Stimulated activated CD4-positive, alpha-beta T cell treated with anti-CD3 and anti-CD28 coated beads, Interleukin-4, amount 100 ng/mL, for 1 hour (primary cell): Measurements from ENCODE around the gene HSPA1L.
"Not testable (repeated sequence)": the region's sequence is repeated elsewhere in the genome, so short reads cannot be mapped to it uniquely, and the experiment has no call there.

Experiments
- DNase-seq: peaks from one replicate; pipeline ENCODE4 v3.0.0-alpha.2; 2020

Gene HSPA1L

GRCh38 chr6:31811645-31812044, 3.4 kb downstream of the HSPA1L start:
- no peak for DNase-seq

GRCh38 chr6:31808599-31808998, 6.5 kb downstream of the HSPA1L start:
- DNase-seq, result not testable (repeated sequence)

GRCh38 chr6:31806470-31807272, 8.4 kb downstream of the HSPA1L start, which contains the start of gene LSM2:
Gene LSM2, minus strand, starts transcription at chr6:31806966. Its CDS starts 209 bp downstream, at chr6:31806757.
- peak; percentile 97 for DNase-seq

DNA sequence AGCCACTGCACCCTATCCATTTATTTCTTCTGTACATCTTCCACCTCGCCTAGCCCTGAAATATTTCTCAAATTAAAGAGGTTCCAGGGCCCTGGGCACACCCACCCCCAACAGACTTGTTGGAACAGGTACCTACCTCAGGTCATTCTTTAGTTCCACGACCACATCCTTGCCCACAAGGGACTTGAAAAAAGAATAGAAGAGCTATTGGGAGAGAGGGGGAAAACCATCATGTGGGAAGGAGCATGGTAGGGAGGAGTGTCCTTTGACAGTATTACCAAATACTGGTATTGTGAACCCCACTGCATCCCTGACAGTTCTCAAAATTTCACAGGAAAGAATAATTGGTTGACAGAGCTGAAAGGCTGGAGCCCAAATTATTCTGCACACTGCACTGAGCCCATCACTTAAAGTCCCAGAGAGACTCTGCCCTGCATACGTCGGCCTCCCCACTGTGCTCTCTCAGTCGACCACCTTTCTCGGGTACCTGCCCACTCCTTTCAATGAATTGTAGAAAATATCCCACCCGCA, 9.1 kb downstream of the HSPA1L start:
- DNase-seq, result no peak

GRCh38 chr6:31801031-31801927, 13.8 kb downstream of the HSPA1L start:
- DNase-seq, result not testable (repeated sequence)

GRCh38 chr6:31799781-31800180, 15.3 kb downstream of the HSPA1L start:
- DNase-seq, result no peak

- DNase-seq, result no peak
These were observed 17.5 kb downstream of the HSPA1L start for GRCh38 chr6:31797588-31797987.

DNA sequence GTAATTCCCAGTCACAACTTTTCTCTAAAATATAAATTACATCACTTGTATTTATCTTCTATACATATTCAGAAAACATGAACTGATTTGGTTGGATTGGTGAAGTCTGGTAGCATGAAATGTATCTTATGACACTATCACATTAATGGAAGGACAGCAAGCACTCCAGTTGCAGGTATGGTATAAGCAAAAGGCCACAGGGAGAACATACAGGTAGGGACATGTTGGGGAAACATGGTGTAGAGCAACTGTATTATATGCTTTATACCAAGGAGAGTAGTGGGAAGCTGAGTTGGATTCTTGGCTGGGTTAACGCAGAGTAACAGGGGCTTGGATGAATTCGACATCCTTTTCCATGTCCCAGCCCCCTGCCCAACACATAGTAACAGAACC, 18.1 kb downstream of the HSPA1L start:
- DNase-seq, result no peak

DNA sequence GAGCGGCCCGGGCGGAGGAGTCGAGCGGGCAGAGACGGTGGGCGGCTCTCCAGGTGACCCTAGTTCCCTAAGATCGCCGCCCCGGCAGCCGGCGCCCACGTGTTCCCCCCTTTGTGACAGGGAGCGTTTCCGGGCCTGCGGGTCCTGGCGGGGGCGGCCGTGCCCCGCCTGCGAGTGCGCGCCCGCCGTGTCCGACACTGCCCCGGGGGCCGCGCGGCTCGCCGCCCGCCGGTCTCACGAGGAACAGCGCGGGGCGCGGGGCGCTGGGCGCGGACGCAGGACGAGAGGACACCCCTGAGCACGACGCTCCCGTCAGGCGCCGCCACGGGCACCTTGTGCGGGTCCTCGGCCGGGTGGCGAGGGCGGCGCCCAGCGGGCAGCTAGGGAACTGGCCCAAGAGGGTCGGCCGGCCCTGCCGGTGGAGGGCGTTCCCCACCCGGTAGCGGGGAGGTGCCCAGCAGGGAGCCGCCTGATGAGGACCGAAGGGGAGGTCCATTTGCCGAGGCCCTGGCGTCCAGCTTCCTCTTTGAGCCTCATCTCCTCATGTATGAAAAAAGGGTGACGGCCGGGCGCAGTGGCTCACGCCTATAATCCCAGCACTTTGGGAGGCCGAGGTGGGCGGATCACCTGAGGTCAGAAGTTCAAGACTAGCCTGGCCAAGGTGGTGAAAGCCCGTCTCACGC, 19.3 kb downstream of the HSPA1L start, which contains the start of gene VARS1:
TSS of gene VARS1 (minus strand) at position 137 of the 683 bp plus-strand sequence. CDS start 535 bp downstream, outside the sequence.
- DNase-seq, result peak; percentile 82

DNA sequence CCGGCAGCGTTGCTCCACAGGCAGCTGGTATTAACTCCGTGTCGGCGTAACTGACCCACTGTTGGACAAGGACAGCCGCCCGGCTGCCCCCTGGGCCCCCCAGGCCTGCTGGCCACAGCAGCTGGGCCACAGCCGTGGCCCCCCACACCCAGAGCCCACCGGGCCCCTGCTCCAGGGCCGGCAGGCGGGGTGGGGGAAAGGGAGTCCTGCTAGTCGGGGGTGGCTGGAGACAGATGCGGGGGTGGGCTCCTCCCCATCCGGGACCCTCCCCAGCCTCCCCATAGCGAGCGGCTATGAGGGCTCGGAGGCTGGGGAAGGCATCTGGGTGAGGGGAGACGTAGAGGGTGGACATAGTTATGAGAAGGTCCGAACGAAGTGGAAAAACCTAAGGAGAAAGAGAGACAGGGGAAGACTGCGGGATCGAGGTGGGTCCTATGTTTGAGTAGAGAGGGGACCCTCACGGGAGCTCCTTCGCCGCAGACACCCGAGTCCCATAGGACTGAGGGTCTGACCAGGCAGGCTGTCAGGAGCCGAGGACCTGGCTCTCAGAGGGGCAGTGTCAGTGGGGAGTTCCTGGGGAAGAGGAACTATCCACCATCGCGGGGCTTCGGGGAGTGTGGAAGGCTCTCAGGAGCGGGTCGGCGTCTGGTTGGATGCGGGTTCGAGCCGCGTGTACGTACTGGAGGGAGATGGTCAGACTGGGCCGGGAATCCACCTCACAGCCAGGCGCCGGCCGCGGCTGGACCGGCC, 20.0 kb downstream of the HSPA1L start:
- peak; percentile 27 for DNase-seq

DNA sequence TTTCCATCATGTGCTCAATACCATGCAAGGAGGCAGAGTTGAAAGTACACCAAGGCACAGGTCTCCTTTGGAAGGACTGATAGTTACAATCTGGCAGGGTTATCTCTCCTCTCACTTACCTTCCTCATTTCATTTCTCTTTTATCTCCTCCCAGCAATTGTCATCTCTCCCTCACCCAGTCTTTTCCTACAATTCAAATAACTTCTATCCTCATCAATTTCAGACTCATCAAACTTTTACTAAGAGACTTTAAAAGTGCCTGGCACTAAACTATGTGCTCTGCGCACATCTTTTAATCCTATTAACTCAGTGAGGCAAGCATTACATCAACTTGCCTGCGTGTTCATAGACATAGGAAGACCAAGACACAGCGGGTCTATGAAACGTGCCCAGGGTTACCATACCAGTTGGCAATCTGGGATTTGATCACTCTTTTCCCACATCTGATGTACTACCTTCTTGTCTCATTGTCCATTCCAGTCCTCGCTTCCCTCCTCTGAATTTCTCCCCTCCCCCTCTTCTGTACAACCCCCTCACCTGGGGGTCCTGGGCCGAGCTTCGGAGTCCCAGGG, 20.7 kb downstream of the HSPA1L start:
- no peak for DNase-seq

GRCh38 chr6:31793927-31794245, 21.2 kb downstream of the HSPA1L start:
- DNase-seq, result not testable (repeated sequence)

- DNase-seq, result no peak
These were observed 22.3 kb downstream of the HSPA1L start for GRCh38 chr6:31792761-31793171.

- no peak for DNase-seq
These were observed 23.1 kb downstream of the HSPA1L start for GRCh38 chr6:31792090-31792374.

DNA sequence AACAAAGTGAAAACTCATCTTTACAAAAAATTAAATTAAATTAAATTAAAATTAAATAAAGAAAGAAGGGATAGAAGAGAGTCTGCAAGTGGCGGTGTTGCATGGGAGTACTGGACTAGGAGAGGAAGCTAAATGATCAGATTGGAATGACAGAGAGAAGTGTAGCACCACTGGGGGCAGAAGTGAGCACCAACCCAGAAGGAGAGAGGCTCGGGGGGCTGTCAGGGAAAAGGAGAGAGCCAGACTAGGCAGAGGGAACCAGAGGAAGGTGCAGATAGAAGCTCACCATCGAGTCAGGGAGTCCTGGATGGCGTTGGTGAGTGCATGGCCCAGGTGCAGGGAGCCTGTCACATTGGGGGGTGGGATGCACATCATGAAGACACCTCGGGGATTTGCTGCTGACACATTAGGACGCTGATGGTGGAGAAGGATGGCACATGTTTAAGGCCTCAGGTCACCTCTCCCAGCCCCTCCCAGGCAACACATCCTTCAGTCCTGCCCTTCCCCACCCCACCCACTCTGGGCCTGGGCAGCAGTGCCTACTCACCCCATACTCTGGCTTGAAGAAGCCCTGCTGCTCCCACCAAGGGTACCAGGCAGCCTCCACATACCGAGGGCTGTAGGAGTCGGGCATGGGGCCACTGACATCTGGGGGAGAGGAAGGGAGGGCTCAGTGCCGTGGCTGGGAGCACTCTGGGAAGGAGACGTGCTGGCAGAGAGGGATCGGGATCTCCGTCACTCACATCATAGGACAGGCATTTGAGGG, 23.6 kb downstream of the HSPA1L start:
- peak; percentile 42 for DNase-seq

DNA sequence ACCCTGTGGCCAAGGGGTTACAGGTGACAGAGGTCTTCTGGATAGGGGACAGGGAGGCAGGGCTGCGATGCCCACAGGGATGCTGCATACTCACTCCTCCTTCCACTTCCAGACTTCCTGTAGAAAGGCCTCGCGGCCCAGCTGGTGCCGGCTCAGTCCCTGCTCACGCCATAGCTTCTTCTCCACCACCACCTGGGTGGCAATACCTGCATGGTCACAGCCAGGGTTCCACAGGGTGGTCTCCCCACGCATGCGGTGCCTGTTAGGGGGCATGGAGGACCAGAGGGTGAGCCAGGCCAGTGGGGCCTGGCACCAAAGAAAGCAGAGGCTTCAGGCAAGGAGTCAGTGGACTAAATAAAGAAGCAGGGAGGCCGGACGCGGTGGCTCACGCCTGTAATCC, 29.6 kb downstream of the HSPA1L start:
- DNase-seq, result no peak

GRCh38 chr6:31784098-31784925, 30.8 kb downstream of the HSPA1L start:
- DNase-seq, result no peak

- DNase-seq, result no peak
These were observed 32.8 kb downstream of the HSPA1L start for GRCh38 chr6:31782126-31782855.
